ENCODE measurements around the gene DHRS1.

Gene DHRS1

GRCh38 chr14:24310646-24311604 lies 11.3 kb upstream of the DHRS1 start, which contains the start of gene LTB4R:
TSS of gene LTB4R (plus strand) at chr14:24311502. CDS start at chr14:24315652, 4,150 bp downstream.
- peak; percentile 76 for DNase-seq (ENCODE audit: insufficient read length, low spot score)
- FAIRE-seq = peak; percentile 81

- DNase-seq (ENCODE audit: insufficient read length, low spot score) (no peak), FAIRE-seq (peak; percentile 11)
Measured at GRCh38 chr14:24310265-24310645, 10.7 kb upstream of the DHRS1 start.

DNA sequence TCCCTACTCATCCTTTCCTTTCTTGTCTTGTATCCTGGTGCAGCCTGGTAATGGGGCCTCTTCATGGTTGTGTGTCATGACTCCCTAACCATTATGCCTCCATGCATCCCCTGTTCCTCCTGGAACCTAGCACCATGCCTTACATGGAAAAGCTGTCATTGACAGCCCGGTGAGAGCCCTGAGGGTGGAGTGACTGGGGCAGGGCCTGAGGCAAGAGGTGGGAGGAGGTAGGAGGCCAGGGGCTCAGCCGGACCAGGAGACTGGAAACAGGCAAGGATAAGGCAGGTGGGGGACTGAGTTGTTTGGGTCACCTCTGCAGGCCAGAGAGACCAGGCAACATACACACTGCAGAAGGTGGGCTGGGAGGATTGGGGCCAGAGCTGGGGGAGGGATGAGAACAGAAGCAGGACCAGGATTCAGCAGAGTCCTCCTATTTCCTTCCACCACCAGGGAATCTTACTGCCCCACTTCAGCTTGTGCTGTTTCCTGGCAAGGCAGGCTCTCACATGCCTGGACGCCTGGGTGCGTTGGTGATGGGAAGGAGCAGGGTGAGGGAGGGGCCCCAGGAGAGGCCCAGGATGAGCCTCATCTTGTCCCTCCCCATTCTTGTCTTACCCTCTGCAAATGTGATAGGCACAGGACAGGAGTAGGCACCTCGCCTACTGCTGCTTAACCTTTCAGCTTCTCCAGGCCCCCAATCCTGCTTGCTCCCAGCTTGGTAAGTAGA lies 10.1 kb upstream of the DHRS1 start, which contains the start of gene LTB4R2:
Gene LTB4R2, plus strand, starts transcription at position 603 of the 727 bp plus-strand sequence. CDS start 525 bp downstream, outside the sequence.
- FAIRE-seq (no peak), DNase-seq (ENCODE audit: insufficient read length, low spot score) (no peak)

DNA sequence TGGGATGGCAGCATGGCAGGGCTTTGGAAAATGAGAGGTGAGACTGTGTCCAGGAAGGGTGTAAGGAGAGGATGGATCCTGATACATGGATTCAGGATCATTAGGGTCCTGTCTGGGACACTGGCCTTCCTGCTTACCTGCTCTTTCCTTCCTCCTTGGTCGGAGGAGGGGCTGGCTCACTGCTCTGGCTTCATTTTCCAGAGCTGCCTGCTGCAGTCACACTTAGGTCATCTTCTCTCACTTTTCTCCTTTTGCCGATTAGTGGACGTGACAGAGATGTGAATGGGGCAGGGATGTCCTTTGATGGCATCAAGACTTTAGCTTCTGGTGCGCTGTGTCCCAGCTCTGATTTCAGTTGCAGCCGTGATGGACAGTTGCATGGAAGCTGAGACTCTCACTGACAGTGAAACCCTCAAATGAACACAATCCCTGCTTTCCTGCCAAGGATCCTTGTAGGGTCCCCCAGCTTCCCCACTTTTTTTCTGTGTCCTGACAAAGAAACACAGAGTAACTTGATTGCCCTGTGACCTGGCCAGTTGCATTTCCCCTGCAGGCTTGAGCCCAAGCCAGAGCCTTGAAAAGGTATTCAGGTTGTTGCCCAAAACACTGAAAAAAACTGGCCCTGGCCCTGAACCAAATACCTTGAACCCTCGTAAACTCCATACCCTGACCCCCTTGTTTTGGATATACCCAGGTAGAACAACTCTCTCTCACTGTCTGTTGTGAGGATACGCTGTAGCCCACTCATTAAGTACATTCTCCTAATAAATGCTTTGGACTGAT lies 9.0 kb upstream of the DHRS1 start:
- DNase-seq (ENCODE audit: insufficient read length, low spot score) = no peak
- no peak for FAIRE-seq

DNA sequence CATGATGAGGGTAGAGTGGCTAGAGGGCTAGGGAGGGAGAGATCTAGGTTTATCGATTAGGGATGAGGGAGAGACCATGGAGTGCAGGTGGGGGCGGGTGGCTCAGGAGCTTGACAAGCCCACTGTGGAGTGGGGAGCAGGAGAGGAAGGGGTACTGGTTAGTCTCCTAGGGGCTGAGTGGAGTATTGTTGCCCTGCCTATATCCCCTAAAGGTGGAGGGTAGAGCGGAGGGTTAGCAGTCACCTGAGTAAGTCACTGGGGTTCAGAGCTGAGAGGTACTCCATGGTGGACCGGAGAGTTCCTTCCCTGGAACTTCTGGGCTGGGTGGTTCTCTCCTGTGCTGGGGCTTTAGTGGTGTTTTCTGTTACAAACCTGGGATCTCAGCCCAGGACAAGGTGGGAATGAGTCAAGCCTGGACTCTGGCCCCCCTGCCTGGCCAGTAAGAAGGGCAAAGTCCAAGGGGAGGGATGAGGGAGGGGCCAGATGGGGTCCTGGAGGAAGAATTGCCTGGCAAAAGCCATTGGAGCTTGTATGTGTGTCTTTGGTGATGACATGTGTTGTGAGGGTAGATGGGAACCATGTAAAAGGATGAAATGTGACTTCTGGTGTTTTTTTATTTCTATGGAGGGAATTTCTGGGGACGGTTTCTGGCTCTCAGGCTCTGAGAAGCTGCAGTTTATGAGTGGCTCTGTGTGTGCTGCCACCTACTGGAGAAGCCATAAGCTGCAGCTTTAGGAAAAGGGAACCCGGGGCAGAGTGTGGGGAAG lies 8.2 kb upstream of the DHRS1 start, which contains the start of gene CIDEB:
Gene CIDEB, minus strand, starts transcription at position 403 of the 767 bp plus-strand sequence. Its CDS starts 119 bp downstream, at position 284.
- FAIRE-seq (peak; percentile 86), DNase-seq (ENCODE audit: insufficient read length, low spot score) (no peak)

GRCh38 chr14:24307156-24307574 lies 7.6 kb upstream of the DHRS1 start:
- no peak for DNase-seq (ENCODE audit: insufficient read length, low spot score)
- no peak for FAIRE-seq

- no peak for DNase-seq (ENCODE audit: insufficient read length, low spot score)
- no peak for FAIRE-seq
Measured at GRCh38 chr14:24304019-24304387, 4.4 kb upstream of the DHRS1 start.

DNA sequence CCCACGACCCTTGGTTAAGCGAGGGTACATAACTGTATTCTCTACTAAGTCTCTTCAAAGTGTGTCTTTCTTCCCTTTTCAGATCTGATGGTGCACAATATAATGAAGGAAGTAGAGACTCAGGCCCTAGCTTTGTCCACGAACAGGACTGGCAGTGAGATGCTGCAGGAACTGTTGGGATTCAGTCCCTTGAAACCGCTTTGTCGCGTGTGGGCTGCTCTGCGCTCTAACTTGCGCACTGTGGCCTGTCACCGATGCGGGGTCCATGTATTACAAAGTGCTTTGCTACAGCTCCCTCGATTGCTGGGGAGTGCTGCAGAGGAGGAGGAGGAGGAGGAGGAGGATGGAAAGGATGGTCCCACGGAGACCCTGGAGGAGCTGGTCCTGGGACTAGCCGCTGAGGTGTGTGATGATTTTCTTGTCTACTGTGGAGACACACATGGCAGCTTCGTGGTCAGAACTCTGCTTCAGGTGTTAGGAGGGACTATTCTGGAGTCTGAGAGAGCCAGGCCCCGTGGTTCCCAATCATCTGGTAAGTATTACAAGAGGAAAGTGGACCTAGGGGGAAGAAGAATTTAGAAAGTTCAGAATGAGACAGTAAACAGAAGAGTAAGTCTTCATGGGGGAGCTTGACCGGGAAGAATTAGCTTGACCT lies 873 bp upstream of the DHRS1 start:
- FAIRE-seq = no peak
- no peak for DNase-seq (ENCODE audit: insufficient read length, low spot score)

DNA sequence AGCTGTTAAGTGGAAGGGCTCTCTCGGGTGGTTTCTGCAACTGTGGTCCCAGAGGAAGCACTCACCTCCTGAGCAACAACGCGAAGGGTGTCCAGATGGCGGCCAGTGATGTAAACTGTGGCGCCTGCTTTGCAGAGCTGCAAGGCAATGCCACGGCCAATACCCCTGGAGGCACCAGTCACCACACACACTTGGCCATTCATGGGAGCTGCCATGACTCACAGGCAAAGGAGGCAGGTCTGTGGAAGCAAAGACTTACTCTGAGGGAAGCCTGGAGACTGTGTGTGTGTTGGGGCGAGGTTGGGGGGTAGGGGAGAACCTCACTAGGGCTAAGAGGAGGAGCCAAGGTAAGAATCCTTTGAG lies 707 bp downstream of the DHRS1 start:
- FAIRE-seq = no peak
- no peak for DNase-seq (ENCODE audit: insufficient read length, low spot score)

DNA sequence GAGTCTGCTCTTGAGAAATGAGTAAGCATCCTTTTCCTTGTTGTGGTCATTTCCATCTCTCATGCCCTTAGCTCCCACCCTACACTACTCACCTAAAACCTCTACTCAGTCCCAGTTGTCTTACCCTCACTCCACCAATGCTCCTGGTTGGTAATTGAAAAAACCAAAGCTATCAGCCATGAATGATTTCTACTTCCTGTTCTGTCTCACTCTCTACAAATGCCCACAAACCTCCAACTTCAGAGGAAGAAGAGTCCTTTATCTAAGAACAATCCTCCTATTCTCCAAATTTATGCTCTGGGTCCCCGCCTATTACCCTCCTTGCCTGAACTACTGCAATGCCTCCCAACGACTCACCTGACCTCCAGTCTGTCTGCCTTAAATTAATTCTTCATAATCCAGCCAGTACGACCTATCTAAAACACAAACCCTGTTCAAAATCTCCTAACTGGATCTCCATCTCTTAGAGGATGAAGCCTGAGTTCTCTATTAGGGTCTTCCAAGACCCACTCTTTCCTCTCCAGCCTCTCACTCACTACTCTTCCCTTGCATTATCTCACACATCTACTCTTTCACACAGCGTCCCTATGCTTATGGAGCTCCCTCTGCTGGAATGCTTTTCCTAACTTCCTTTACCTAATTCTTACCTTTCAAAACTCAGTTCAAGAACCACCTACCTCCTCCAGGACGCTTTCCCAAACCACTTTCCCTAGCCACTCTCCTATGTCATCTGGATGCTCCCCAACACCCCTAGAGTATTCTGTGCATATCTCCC lies 2.2 kb downstream of the DHRS1 start:
- DNase-seq (ENCODE audit: insufficient read length, low spot score) (no peak), FAIRE-seq (no peak)

DNA sequence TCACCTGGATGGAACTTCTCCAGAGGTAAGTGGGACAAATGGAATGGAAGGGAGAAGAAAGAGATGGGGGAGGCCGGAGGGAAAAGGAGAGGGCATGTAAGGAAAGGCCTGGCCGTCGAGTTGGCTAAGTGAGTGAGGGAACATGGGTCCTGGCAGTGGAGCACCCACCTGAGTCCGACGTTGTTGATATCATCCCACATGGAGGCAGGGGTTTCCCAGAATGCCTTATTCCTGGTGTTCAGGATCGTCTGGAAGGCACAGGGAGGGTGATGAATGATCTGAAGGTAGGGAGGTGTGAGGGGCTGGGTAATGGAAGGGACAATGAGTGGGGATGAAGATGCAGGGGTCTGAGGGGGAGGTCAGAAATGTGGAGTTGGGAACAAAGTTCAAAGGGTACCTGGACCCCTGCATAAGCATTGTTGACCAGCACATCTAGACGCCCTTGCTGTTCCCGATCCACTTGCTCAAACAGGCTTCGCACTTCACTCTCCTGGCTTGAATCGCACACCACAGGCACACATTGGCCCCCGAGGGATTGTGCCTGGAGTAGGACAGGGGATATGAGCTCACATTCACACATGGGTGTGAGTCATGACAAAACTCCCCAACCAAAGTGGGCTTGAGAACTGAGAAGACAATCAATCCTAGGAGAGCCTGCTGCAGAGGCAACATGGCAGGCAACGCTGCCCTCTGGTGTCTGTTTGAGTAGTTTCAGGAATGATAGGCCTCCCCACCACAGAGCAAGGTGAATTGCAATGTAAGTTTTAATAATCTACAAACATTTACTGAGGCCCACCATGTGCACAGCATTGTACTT lies 3.0 kb downstream of the DHRS1 start:
- peak; percentile 91 for FAIRE-seq

GRCh38 chr14:24293525-24293924 lies 6.1 kb downstream of the DHRS1 start:
- no peak for DNase-seq (ENCODE audit: insufficient read length, low spot score)

More for the DNA sequence above, 3.0 kb downstream of the DHRS1 start:
- peak; percentile 71 for DNase-seq (ENCODE audit: insufficient read length, low spot score)

DNA sequence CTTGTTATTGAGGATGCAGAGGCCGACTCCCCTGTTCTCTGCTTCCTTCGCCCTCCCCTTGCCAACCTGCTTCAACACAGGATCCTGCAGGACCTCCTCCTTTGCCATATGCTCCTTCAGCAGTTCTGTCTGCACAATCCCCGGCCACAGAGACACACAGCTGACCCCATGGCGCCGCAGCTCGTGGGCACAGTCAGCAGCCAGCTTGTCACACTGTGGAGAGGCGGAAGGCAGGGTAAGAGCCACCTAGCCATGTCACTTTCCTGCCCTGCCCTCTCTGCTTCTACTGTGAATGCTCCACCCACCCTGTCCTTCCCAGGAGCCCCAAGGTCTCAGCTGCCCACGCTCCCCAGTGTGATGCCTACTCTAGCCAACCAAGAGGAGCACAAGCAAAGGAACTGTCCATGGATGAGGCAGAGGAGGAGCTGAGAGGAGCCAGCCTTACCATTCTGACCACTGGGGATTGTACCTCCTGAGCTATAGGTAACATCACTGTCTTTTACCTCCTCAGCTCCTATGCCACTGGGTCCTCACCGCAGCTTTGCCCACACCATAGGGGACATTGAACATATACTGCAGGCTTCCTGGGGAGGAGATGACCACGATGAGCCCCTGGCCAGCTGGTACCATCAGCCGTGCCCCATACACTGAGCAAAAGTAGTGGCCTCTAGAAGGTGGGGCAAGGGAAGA lies 7.3 kb downstream of the DHRS1 start:
- no peak for FAIRE-seq
- no peak for DNase-seq (ENCODE audit: insufficient read length, low spot score)

More at GRCh38 chr14:24293525-24293924, 6.1 kb downstream of the DHRS1 start:
- no peak for FAIRE-seq

DNA sequence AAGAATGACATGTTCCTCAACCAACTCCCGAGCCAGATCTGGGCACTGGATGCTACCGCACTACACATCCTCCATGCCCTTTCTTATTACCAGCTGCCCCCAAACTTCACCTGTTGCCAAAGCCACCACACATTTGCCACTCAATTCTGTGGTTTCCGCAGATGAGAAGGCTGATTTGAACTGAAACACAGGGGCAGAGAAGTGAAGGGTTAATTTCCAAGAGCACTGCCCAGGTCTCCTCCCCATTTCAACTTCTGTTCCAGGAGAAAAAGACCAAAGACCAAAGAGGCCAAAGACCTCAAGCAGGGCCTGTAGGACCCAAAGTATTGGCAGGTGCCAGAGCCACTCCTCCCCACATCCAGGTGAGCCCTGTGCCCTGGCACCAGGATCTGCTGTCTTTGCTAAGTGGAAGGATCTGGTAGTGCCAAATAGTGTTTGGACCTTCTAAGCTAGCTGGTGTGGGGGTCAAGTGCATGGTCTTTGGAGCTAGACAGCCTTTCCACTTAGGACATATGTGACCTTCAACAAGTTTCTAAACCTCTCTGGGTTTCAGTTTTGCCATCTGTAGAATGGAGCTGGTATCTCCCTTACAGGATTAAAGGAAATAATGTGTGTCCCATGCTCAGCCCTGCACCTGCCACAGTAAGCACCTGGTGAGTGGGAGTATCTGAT lies 8.0 kb downstream of the DHRS1 start:
- FAIRE-seq = no peak
- DNase-seq (ENCODE audit: insufficient read length, low spot score) = no peak

DNA sequence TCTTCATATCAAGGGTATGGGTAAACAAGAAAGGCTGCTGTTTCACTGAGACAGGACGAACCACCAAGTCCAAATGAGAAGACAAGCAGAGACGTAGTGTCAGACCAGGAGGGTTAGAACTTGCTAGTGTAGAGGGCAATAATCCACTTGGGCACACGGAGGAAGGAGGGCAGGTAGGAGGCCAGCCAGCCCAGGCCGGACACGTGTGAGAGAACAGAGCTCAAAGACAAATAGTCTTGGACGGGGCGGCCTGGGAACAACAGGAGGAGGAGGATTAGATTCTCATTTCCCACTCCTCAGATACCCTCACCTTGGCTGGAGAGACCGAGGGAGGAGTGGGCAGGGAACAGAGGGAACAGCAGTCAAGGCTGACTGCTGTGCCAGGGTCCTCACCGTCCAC lies 8.8 kb downstream of the DHRS1 start:
- no peak for DNase-seq (ENCODE audit: insufficient read length, low spot score)
- FAIRE-seq = no peak

DNA sequence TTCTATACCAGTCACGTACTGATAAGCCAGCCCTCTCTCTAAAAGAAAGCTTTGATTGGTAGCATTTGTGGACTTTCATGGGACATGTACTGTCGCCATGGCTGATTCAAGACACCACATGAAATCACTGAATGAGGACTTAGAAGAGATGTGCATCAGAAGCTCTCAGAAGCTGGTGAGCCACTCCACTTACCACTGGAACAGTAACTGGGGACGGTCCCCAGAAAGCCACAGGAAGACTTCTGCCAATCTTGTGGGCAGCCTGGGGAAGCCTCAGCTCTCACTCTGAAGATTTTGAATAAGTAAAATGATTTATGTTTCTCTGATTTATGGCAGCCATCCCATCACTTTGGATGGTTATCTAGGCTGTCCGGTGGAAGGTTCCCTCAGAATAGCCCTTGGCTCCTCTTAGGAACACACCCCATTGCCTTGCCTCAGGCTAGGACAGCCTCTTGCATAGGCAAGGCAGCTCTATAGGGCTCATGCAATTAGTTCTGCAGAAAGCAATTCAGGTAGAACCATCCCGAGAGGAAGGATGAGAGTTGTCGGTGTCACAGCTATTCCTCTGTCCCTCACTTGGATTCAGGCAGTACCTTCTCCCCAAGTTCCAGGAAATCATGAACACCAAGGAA lies 9.8 kb downstream of the DHRS1 start:
- peak; percentile 21 for FAIRE-seq
- DNase-seq (ENCODE audit: insufficient read length, low spot score) = no peak

Data from GM19239 (cell line).